HT-29 (cell line): Measurements from ENCODE around the gene OXSR1. TPM values are rescaled to one million over a fixed set of nuclear protein-coding genes. Genes with fewer than 3 reads are reported as not detected.
A peak's percentile ranks its signal among the peaks of the same experiment; 100 is the strongest.
"Not testable (repeated sequence)": the region's sequence is repeated elsewhere in the genome, so short reads cannot be mapped to it uniquely, and the experiment has no call there.

ENCODE experiments used
- DNase-seq: peaks from one replicate; pipeline ENCODE4 v3.0.0-alpha.2; 2015; ENCODE audit warnings: low spot score
- total RNA-seq: library from RNA; depleted of rRNA; stranded (reverse); fragments of >200 nt; shearing (Covaris generic); gene quantifications from 2 replicates; pipeline ENCODE4 v1.2.3, GENCODE V29; 2014

The OXSR1 gene
- total RNA-seq, 1 experiment from 2014 or later, result 12.9 TPM

DNA sequence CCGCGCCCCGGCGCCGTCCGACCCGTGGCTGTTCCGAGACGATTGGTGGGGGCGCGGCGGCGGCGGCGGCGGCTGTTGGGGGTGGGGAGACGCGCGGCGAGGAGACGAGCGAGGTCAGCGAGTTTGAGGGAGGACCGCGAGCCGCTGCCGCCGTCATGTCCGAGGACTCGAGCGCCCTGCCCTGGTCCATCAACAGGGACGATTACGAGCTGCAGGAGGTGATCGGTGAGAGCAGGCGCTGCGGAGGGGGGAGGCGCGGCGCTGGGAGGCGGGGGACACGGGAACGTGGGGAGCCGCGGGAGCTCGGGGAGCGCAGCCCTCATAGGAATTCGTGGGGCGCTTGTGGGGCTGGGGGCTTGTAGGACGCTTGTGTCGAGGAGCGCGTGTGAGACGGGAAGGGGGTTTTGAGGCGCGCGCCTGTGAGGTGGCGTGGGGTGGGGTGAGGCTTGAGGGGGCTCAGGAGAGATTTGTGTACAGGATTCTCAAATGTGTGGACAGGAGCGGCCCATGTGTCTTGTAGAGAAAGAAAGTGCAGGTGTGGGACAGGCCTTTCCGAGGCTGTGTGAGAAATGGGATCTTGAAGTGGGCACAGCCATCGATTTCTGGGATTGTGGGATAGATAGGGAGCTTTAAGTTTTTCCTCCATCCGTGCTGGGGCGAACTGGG lies 518 bp downstream of the OXSR1 start:
- DNase-seq, result peak; percentile 48

DNA sequence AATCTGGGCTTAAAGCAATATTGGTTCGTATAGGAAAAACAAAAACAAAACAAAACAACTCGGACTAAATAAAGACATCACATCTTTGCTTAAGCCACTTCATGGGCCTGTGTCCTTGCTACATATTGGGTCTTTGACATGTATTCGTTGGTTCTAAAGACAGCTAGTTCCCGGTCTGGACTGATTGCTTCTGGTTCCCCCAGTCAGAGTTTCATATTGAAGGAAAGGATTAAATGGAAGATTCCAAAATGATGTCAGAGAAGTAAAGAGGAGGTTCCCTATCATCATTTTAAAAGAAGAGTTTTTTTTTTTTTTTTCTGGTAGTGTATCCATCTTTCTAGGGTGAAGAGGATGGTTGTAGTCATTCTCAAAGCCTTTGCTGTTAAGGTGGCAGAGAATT lies 2.3 kb downstream of the OXSR1 start:
- DNase-seq, result no peak

DNA sequence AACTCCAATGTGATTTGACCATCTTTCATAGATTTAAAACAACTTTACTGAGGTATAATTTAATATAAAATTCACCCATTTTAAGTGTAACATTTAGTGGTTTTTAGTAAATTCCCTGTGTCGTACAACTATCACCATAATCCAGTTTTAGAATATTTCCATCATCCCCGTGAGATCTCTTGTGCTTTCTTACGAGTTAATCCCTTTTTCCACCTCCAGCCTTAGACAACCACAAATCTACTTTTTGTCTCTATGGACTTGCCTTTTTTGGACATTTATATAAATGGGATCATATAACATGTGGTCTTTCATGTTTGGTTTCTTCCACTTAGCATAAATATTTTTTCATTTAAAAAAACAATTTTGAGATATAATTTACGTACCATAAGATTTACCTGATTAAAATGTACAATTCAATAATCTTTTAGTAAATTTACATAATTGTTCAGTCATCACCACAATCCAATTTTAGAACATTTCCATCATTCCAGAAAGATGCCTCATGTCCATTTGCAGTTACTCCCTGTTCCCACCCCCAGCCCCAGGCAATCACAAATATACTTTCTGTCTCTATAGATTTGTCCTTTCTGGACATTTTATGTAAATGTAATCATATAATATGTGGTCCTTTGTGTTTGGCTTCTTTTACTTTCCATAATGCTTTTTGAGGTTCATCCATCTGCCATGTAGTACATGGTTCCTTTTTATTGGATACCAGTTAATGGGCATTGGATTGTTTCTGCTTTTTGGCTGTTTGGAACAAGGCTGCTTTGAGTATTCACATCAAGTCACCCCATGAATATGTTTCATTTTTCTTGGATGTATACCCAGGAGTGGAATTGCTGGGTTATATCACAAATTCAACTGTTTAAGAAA lies 3.1 kb downstream of the OXSR1 start:
- DNase-seq, result no peak

DNA sequence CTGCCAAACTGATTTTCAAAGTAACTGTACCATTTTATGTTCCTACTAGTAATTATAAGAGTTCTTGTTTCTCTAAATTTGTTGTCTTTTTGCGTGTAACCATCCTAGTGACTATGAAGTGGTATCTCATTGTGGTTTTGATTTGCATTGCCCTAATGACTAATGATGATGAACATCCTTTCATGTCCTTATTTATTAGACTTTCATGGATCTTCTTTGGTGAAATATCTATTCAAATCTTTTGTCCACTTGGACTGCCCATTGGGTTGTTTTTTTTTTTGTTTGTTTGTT lies 3.6 kb downstream of the OXSR1 start:
- DNase-seq, result no peak

DNA sequence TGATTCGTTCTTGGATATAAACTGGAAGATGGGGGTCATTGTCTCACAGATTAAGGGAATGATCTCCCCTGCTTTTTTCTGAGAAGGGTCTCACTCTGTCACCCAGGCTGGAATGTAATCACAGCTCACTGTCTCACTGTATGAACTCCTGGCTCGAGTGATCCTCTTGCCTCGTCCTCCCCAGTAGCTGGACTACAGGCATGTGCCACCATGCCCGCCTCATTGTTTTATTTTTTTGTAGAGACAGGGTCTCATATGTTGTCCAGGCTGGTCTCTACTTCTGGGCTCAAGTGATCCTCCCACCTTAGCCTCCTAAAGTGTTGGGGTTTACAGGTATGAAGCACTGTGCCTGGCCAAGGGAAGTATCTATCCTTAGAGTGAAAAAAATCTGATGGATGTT lies 5.4 kb downstream of the OXSR1 start:
- DNase-seq, result no peak

DNA sequence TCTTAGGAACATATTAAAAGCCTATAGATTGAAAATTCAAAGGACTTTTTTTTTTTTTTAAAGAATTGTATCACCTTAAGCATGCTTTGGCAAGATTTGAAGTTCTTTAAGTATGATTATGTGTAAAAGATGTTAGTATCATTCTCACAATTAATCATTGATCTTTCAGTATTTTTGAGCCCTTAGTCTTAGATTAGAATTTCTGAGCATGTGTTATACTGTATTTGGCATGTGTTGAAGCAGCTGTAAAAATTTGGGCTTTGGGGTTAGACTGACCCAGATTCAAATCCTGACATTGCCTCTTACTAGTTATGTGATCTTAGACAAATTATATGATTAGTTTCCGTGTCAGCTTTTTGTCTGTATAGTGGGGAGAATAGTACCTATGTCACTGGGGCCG lies 6.3 kb downstream of the OXSR1 start:
- no peak for DNase-seq

DNA sequence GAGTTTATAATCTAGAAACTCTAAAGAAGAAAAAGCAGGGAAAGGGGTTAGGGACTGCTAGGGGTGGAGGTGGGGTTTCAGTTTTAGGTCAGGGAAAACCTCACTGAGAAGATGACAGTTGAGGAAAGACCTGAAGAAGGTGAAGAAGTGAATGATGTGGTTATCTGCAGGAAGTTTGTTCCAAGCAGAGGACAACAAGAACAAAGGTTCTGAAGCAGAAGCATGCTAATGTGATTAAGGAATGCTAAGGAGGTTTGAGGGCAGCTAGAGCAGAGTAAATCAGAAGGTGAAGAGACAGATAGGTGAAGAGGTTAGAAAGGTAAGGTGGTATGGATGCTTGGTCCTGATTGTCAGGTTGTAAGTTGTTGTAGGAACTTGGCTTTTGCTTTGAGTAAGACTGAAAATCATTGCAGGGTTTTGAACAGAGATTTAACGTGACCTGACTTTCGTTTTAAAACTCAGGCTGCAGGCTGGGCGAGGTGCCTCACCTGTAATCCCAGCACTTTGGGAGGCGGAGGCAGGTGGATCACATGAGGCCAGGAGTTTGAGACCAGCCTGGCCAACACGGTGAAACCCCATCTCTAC lies 8.6 kb downstream of the OXSR1 start:
- no peak for DNase-seq

DNA sequence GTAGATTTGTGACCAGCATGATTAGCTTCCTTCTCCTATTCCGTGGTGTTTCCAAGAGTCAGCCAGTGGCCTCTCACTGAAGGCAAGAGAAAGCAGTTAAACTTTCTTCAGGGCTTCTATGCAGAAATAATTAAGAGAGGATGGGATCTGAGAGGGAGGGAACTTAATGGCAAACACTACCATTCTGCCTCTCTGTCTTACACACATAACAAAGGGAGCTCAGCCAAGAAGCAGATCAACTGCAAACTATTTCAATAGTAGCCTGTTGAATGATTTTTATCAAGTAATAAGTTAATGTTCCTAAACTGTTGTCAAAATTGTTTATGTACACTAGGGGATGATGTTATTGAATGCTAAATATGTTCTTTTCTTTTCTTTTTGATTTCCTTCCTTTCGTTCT lies 11.8 kb downstream of the OXSR1 start:
- no peak for DNase-seq

DNA sequence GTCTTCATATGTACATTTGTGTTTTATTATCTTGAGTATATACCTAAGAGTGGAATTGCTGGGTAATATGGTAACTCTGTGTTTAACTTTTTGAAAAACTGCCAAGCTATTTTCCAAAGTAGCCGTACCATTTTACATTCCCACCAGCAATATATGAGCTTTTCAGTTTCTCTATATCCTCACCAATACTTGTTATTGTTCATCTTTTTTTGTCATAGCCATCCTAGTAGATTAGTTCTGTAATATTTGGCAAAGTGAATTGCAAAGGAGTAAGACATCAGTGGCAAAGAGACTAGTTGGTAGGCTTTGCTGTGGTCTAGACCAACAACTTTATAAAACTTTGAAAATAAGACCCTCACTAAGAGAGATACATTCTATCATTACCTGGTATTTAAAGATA lies 21.4 kb downstream of the OXSR1 start:
- no peak for DNase-seq

DNA sequence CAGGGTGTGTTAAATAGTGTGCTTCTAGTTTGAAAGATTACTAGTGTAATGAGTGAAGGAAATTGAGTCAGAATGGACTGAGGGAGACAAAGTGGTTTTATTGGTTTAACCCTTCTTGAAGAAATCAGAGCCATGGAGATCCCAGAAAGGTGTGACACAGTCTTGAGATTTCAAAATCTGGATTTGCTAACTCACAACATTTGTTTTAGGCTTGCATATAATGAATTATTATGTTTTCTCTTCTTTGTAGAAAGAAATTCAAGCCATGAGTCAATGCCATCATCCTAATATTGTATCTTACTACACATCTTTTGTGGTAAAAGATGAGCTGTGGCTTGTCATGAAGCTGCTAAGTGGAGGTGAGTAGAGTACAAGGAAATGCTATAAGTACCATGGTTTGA lies 25.1 kb downstream of the OXSR1 start:
- DNase-seq, result no peak

DNA sequence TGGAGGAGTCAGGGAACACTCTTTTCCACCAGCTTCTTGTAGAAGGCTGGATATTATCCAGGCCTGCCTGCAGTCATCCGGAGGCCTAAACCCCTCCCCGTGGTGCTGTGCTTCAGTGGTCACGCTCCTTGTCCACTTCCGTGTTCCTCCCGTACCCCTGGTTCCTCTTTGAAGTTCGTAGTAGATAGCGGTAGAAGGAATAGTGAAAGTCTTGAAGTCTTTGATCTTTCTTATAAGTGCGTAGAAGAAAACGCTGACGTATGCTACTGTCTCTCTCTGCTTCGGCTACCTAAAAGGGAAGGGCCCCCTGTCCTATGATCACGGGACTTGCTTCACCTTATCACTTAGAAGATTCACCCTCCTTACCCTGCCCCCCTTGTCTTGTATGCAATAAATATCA lies 37.6 kb downstream of the OXSR1 start:
- not testable (repeated sequence) for DNase-seq

DNA sequence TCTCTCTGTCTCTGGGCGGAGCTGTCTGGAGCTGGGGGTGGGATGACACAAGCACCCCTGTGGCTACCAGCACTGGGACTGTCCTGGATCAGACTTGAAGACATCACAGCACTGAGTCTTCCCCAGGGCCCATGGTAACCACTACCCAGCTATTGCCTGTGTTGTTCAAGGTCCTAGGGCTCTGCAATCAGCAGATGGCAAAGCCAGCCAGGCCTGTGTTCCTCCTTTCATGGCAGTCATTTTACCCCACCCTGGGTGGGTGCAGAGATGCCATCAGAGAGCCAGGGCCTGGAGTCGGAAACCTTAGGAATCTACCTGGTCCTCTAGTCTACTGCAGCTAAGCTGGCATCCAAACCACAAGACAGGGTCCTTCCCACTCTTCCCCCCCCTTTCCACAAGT lies 38.4 kb downstream of the OXSR1 start:
- DNase-seq, result no peak

DNA sequence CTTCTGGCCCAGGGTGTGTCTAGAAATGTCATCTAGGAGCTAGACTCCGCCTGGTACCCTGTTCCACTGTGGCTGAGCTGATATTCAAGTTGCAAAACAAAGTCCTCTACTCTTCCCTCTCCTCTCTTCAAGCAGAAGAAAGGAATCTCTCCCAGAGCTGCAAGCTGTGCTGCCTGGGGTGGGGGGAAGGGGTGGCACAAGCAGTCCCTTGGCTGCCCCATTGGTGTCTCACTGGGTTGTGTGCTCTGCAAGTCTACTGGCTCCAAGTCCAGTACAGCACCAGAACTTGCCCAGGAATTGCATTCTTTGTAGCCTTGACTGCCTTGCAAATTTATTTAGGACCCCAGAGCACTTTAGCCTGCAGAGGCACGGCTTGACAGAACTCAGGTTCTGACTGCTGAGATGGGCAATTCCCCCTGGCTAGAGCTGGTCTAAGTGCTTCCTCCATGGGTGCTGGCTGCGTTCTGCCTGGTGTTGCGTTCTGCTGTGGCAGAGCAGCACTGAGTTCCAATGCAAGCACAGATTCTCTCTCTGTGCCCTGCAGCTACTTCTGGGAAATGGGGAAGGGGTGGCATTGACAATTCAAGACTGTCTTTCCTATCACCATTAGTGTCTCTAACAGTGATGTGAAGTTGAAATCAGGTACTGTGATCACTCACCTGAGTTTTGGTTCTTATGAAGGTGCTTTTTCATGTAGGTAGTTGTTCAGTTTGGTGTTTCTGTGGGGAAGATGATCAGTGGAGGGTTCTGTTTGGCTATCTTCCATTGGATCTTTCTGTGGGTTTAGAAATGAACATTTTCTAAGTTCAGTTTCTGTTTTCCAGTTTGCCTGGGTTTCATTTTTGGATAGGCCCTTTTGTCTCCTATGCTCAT lies 39.5 kb downstream of the OXSR1 start:
- DNase-seq, result no peak

DNA sequence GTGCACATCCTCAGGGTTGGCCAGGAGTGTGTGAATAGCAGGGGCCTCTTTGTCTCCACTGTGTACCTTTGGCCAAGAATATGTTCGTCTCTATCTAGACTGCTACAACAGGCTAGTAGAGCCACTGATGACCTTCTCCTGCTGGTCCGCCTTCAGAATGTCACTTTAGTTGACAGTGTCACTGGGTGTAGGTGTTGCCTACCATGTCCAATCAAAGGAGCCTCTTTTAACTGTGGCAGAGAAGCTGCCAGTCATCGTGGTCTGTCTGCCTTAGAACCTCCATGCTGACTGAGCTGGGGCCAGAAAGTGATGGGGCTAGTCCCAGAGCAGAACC lies 40.1 kb downstream of the OXSR1 start:
- no peak for DNase-seq

DNA sequence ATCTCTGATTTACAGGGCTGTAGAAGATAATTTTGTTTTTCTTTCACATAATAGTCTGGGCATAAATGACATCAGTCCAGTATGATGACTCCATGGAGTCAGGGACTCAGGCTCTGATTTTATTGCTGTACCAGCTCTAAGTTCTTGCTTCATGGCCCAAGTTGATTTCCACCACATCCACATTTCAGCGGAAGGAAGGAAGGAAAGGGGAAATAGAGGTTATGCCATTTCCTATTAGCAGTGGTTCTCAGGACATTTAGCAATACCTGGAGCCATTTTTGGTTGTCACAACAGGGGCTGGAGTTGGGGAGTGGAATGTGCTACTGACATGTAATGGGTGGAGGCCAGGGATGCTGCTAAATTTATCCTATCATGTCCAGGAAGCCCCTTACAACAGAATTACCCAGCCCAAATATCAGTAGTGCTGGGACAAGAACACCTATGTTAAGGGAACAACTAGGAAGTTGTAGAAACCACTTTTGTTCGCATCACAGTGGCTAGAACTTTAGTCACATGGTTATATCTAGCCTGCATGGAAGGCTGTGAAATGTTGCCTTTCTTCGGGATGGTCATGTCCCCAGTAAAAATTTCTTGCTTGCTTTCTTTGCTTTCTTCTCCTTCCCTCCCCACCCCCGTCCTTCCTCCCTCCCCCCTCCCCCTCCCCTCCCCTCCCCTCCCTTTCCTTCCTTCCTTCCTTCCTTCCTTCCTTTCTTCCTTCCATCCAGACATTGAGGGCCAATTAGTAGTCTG lies 42.1 kb downstream of the OXSR1 start:
- no peak for DNase-seq

DNA sequence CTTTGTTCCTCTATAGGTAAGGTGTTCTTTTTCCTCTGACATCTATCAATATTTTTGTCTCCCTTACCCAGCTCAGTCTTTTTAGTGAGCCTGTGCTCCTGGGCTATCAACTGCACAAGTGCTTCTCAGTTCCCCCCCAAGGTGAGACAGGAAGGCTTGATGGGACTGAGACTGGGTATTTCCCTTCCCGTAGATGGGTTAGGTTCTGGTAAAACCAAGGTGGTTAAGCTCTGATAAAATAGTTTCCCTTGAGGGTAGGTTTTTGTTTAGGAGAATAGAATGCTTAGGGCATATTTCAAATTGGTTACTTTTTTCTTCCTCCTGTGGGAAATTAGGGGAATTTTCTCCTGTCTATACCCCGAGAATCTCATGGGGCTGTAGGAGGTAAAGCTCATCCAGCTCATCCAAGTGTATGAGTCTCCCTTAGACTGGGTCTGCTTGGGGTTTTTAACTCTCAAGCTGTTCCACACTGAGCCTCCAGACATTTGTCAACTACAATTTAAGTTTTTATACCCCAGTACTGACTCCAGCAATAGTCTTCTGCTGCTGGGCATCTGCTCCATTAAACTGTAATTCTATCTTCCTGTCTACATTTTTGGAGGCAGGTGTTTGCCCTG lies 44.9 kb downstream of the OXSR1 start:
- no peak for DNase-seq

DNA sequence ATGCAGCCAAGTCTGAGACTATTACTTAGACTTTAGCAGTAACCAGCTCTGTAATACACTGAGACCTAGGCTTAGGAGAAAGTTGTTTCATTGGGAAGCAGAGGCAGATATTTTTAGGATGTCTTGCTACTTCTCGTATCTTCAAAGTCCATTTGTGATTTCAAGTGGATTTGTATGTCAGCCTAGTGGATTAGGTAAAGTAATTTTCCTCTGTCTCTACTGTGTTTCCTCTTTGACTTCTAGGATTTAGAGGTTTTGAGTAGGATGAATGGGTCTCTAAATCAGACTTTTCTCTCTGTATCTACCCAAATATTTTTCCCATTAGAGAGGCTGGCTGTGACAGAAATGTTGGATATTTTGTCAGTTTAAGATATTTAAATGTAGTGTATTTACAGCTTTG lies 46.8 kb downstream of the OXSR1 start:
- DNase-seq, result no peak

DNA sequence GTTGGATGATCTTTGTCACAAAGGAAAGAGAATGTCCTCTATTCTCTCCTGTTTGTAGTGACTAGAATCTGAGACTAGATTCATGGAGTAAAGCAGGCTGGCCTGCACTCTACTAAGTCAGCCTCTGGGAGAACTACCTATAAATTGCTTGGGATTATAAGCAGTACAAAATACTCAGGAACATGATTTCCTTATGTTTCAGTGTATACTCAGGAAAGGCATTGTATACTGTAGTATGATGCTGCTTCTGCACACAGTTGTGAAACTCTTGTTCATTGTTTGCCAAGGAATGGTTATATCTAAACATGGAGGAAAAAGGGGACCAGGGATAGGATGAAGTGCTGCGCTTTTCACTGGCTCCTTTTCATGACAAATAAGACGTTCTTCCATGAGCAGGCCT lies 49.2 kb downstream of the OXSR1 start:
- DNase-seq, result no peak

DNA sequence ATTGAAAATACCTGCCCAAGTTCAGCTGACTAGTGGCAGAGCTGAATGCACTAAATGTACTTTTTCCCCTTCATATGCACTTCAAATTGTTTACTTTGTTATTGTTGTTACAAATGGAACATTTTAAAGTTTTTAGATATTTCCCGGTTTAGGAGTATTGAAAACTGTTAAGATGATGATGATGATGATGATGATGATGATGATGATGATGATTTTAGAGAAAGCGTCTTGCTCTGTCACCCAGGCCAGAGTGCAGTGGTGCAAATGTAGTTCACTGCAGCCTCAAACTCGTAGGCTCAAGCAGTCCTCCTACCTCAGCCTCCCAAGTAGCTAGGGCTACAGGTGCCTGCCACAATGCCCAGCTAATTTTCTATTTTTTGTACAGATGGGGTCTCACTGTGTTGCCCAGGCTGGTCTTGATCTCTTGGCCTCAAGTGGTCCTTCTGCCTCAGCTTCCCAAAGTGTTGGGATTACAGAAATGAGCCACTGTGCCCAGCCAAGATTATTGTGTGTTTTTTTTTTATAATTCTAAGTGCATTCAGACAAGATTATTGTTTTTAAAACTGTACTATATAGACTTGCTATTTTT lies 54.4 kb downstream of the OXSR1 start:
- no peak for DNase-seq

DNA sequence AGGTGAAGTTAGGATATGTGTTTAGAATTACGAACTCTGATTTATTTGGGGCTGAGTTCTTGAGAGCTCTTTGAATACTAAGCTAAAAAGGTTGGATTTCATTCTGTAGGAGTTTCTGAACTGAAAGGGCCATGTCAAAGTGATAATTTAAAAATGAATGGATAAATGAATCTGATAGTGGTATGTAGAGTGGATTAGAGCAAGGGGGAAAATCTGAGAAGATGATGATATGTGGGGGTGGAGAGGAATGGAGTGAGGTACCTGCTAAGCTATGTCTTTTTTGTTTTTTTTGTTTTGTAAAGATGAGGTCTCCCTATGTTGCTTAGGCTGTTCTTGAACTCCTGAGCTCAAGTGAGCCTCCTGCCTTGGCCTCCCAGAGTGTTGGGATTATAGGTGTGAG lies 55.7 kb downstream of the OXSR1 start:
- DNase-seq, result no peak
